ENCODE results near the gene PINLYP.

PINLYP gene

DNA sequence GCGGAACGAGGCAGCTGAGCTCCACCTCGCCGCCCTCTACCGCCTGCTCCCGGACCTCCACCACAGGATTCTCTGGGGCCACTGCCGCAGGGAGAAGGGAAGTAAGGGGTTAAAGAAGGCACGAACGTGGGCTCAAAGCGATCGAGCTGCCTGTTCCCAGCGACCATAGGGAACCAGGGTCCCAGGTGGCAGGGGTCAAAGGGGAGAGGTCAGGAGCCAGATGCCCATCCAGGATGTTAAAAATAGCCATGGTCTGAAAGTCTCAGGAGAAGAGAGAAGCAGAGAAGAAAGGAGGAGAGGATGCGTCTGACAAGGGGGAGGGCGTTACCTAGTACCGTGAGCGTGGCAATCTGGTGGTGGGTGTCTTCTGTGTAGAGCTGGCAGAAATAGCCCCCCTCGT, 51.2 kb downstream of the PINLYP start:
- DNase-seq, result no peak
- H3K4me3 ChIP-seq (ENCODE audit: low read depth, low read length), result no peak overlapping the region
- no peaks in the 10 kb centered on the region for H3K9me3 ChIP-seq (ENCODE audit: severe bottlenecking)
- no peak overlapping the region for H3K27ac ChIP-seq
- H3K36me3 ChIP-seq, result peaks cover 24% of the 10 kb centered on the region
- no peaks in the 10 kb centered on the region for H3K27me3 ChIP-seq (ENCODE audit: insufficient read depth, low read depth, severe bottlenecking)
- TF ChIP-seq, protein P1, sequence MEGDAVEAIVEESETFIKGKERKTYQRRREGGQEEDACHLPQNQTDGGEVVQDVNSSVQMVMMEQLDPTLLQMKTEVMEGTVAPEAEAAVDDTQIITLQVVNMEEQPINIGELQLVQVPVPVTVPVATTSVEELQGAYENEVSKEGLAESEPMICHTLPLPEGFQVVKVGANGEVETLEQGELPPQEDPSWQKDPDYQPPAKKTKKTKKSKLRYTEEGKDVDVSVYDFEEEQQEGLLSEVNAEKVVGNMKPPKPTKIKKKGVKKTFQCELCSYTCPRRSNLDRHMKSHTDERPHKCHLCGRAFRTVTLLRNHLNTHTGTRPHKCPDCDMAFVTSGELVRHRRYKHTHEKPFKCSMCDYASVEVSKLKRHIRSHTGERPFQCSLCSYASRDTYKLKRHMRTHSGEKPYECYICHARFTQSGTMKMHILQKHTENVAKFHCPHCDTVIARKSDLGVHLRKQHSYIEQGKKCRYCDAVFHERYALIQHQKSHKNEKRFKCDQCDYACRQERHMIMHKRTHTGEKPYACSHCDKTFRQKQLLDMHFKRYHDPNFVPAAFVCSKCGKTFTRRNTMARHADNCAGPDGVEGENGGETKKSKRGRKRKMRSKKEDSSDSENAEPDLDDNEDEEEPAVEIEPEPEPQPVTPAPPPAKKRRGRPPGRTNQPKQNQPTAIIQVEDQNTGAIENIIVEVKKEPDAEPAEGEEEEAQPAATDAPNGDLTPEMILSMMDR (IDR thresholded peaks at IDR 0.05; ENCODE audit: low read depth, low read length), result no peak

DNA sequence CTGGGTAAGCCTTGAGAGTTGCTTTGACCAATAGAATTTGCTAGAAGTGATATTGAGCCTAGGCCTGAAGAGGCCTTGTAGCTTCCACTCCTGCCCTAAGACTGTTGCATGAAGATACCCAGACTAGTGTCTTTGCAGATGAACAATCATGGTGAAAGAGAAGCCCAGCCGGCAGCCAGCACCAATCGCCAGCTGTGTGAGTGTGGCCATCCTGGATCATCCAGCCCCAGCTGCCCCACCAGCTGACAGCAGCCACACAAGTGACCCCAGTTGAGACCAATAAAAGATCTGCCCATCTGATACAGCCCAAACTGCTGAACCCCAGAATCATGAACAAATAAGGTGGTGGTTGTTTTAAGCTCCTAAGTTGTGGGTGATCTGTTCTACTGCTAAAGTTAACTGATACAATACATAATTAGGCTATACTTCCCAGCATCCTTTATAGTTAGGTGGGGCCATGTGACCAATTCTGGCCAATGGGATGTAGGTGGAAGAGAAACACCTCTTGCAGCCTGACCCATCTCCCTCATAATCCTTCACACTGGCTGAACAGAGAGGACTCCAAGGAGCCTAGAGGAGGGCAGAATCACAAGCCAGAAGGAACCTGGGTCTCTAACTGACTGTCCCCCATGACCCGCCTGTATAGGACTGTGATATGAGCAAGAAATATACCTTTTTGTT, 53.2 kb downstream of the PINLYP start:
- DNase-seq, result no peak
- no peaks in the 10 kb centered on the region for H3K27me3 ChIP-seq (ENCODE audit: insufficient read depth, low read depth, severe bottlenecking)
- TF ChIP-seq, protein P1 (IDR thresholded peaks at IDR 0.05; ENCODE audit: low read depth, low read length), result no peak

DNA sequence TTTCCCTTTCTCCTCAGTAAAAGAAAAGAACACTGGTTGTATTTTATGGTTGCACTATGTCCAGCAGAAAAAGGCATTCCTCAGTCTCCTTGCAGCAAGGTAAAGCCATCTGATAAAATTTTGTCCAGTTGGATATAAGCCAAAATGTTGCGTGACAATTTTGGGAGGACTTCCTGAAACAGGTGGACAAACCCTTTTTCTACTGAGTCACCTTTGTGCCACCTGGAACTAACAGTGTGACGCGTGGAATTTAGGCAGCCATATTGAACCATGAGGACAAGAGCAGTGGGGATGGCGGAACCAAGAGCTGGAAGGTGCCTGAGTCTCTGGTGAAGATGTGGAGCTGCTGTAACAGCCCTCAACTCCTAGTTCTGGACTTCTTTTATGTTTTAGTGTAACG, 55.9 kb downstream of the PINLYP start:
- Histone ChIP-seq H3K4me3 (ENCODE audit: low read depth, low read length) (no peak overlapping the region), H3K27ac (no peak overlapping the region), H3K9me3 (ENCODE audit: severe bottlenecking) (no peaks in the 10 kb centered on the region), H3K27me3 (ENCODE audit: insufficient read depth, low read depth, severe bottlenecking) (no peaks in the 10 kb centered on the region), H3K36me3 (no peaks in the 10 kb centered on the region; the same call in 1 of the 2 replicates)
- TF ChIP-seq, protein P1 (IDR thresholded peaks at IDR 0.05; ENCODE audit: low read depth, low read length), result no peak
- DNase-seq, result no peak

More for the DNA sequence above, 53.2 kb downstream of the PINLYP start:
- Histone ChIP-seq H3K36me3 (peaks cover 16% of the 10 kb centered on the region), H3K4me3 (ENCODE audit: low read depth, low read length) (no peak overlapping the region), H3K27ac (no peak overlapping the region), H3K9me3 (ENCODE audit: severe bottlenecking) (no peaks in the 10 kb centered on the region)
